GM23338 (cell line): Measurements from ENCODE around the gene OSBPL10. TPM values are rescaled to one million over a fixed set of nuclear protein-coding genes. Genes with fewer than 3 reads are reported as not detected.

Source experiments
- CREB1 ChIP-seq: fragments of 250-450 bp; sonication (Bioruptor Pico); IDR thresholded peaks from 2 replicates; pipeline ENCODE4 v1.5.0; 2020; ENCODE audit warnings: low read depth, mild to moderate bottlenecking, moderate library complexity
- CTCF ChIP-seq, 2 experiments: fragments of 200-600 bp in 1 of 2; sonication (generic) in 1 of 2; conservative IDR thresholded peaks; 2 replicates each; pipeline versions ENCODE4 v1.5.1 to v1.6.1; 2016 to 2017; ENCODE audit warnings: antibody characterized with exemption in 2 of 2, low read depth in 2 of 2, mild to moderate bottlenecking in 2 of 2, moderate library complexity in 1 of 2
- ETS1 ChIP-seq: IDR thresholded peaks from 2 replicates; pipeline ENCODE4 v1.6.1; 2016; ENCODE audit warnings: antibody characterized with exemption
- JUNB ChIP-seq: IDR thresholded peaks from one replicate; pipeline ENCODE4 v1.6.1; 2016; ENCODE audit warnings: antibody characterized with exemption; ENCODE audit not compliant: unreplicated experiment
- POLR2AphosphoS5 ChIP-seq: IDR thresholded peaks from 2 replicates; pipeline ENCODE4 v1.6.1; 2016; ENCODE audit warnings: antibody characterized with exemption, low read depth
- ZNF331 ChIP-seq: fragments of 250-450 bp; sonication (Bioruptor Pico); IDR thresholded peaks from 2 replicates; pipeline ENCODE4 v1.5.0; 2020; ENCODE audit warnings: low read depth, mild to moderate bottlenecking, moderate library complexity
- ZNF462 ChIP-seq: fragments of 250-450 bp; sonication (Bioruptor Pico); IDR thresholded peaks from 2 replicates; pipeline ENCODE4 v1.5.0; 2020; ENCODE audit warnings: mild to moderate bottlenecking, moderate library complexity
- polyA plus RNA-seq: library from polyadenylated mRNA; unstranded; fragments of >200 nt; fragmentation: Nextera tagmentation; extraction: Ambion mirVana; gene quantifications from 2 replicates; pipeline ENCODE4 v1.2.1, GENCODE V29; 2016
- total RNA-seq: library from RNA; depleted of rRNA; stranded (reverse); fragments of >200 nt; shearing (Covaris generic); gene quantifications from 2 replicates; pipeline ENCODE4 v1.2.3, GENCODE V29; 2014

OSBPL10 gene
- total and polyA plus RNA-seq, 2 experiments from 2014 or later = 23.8 to 149 TPM

- TF ChIP-seq ZNF462 (no peak), CTCF (conservative IDR thresholded peaks at IDR 0.05; ENCODE audit: low read depth in 2 of 2) (no peak), ZNF331 (CRISPR knock-in tag) (no peak), CREB1 (CRISPR knock-in tag) (no peak), ETS1 (no peak), POLR2AphosphoS5 (no peak), JUNB (no peak)
Observed at GRCh38 chr3:31919528-31919927, 61.5 kb downstream of the OSBPL10 start (continued).
